K562 (cell line): ENCODE results near the gene PRRT2. TPM values are rescaled to one million over a fixed set of nuclear protein-coding genes. Genes with fewer than 3 reads are reported as not detected.

Experiments
- CBX8 ChIP-seq: fragments of 200-600 bp; sonication (generic); IDR thresholded peaks from 2 replicates; pipeline ENCODE4 v1.6.1; 2012; ENCODE audit warnings: borderline replicate concordance, mixed run types, low read depth, mild to moderate bottlenecking, moderate library complexity, mixed read lengths, low read length, control low read depth, inconsistent platforms; ENCODE audit not compliant: poor library complexity, severe bottlenecking; ENCODE audit errors: extremely low read depth
- CEBPG ChIP-seq, 3 experiments: fragments of 200-800 bp in 1 of 3; sonication (Bioruptor generic) in 1 of 3; sonication (generic) in 1 of 3; formaldehyde crosslinking in 1 of 3; IDR thresholded peaks in 2 of 3; conservative IDR thresholded peaks in 1 of 3; 2 replicates each; pipeline versions ENCODE4 v1.6.1 to v1.8.0; 2016 to 2022; ENCODE audit warnings: missing compliant biosample characterization in 2 of 3, missing genetic modification characterization in 2 of 3, mild to moderate bottlenecking in 1 of 3, missing genetic modification reagents in 1 of 3
- NFIX ChIP-seq: fragments of 250-450 bp; sonication (Bioruptor Pico); IDR thresholded peaks from 2 replicates; pipeline ENCODE4 v1.4.0; 2020; ENCODE audit warnings: low read depth, mild to moderate bottlenecking, moderate library complexity
- PHTF2 ChIP-seq: fragments of 250-450 bp; sonication (Bioruptor Pico); IDR thresholded peaks from 2 replicates; pipeline ENCODE4 v1.5.0; 2021; ENCODE audit warnings: mild to moderate bottlenecking
- PRMT5 ChIP-seq: sonication (generic); formaldehyde crosslinking; IDR thresholded peaks from 2 replicates; pipeline ENCODE4 v1.5.0; 2020; ENCODE audit warnings: missing genetic modification reagents
- PTRF ChIP-seq: fragments of 450-650 bp; IDR thresholded peaks from 2 replicates; pipeline ENCODE4 v1.6.1; 2016; ENCODE audit warnings: mild to moderate bottlenecking, missing genetic modification characterization, missing compliant biosample characterization
- TARDBP ChIP-seq: fragments of 450-650 bp; IDR thresholded peaks from 2 replicates; pipeline ENCODE4 v1.6.1; 2016
- ZNF165 ChIP-seq: fragments of 250-450 bp; sonication (Bioruptor Pico); IDR thresholded peaks from 2 replicates; pipeline ENCODE4 v1.4.0; 2020; ENCODE audit warnings: borderline replicate concordance
- polyA plus RNA-seq, 8 experiments: library from polyadenylated mRNA; depleted of rRNA in 4 of 8; stranded (reverse) in 5 of 8; unstranded in 3 of 8; fragments of >200 nt; fragmentation: Nextera tagmentation in 2 of 8; fragmentation: Illumina TruSeq in 1 of 8; extraction: Ambion mirVana in 2 of 8; extraction: Trizol in 1 of 8; gene quantifications; 2 replicates each; pipeline versions ENCODE4 v1.2.1 to v1.2.3, GENCODE V29; 2011 to 2014; ENCODE audit warnings: inconsistent platforms in 1 of 8, missing spikeins in 1 of 8
- total RNA-seq, 7 experiments: library from RNA; depleted of rRNA in 6 of 7; stranded (reverse); fragments of >200 nt in 6 of 7; fragmentation: Illumina TruSeq in 2 of 7; extraction: Trizol in 2 of 7; gene quantifications; 2 replicates each; pipeline versions ENCODE4 v1.2.1 to v1.2.3, GENCODE V29; 2011 to 2021; ENCODE audit warnings: low replicate concordance in 1 of 7
- TF ChIP-seq, protein P1 (sequence below), 2 experiments: fragments of 450-650 bp in 1 of 2; sonication (generic) in 1 of 2; formaldehyde crosslinking in 1 of 2; IDR thresholded peaks; 2 replicates each; pipeline versions ENCODE4 v1.7.1 to v1.9.0; 2016 to 2022; ENCODE audit warnings: inconsistent platforms in 1 of 2, mild to moderate bottlenecking in 1 of 2, missing genetic modification reagents in 1 of 2
- TF ChIP-seq, protein P2 (sequence below): sonication (generic); formaldehyde crosslinking; IDR thresholded peaks from 2 replicates; pipeline ENCODE4 v1.8.0; 2022; ENCODE audit warnings: mild to moderate bottlenecking, missing genetic modification reagents
- TF ChIP-seq, protein P3 (sequence below): sonication (generic); formaldehyde crosslinking; IDR thresholded peaks from 2 replicates; pipeline ENCODE4 v1.8.1; 2023; ENCODE audit warnings: mild to moderate bottlenecking, missing genetic modification reagents
- TF ChIP-seq, protein P4 (sequence below): fragments of 250-450 bp; sonication (Bioruptor Pico); IDR thresholded peaks from 2 replicates; pipeline ENCODE4 v1.4.0; 2020; ENCODE audit warnings: borderline replicate concordance

Gene PRRT2
- total and polyA plus RNA-seq, 9 of the 15 experiments (the other 6 are each of a cell fraction or from before 2014, with no cell fraction given) = 0.11 to 1.0 (median 0.42) TPM; not detected in 2

DNA sequence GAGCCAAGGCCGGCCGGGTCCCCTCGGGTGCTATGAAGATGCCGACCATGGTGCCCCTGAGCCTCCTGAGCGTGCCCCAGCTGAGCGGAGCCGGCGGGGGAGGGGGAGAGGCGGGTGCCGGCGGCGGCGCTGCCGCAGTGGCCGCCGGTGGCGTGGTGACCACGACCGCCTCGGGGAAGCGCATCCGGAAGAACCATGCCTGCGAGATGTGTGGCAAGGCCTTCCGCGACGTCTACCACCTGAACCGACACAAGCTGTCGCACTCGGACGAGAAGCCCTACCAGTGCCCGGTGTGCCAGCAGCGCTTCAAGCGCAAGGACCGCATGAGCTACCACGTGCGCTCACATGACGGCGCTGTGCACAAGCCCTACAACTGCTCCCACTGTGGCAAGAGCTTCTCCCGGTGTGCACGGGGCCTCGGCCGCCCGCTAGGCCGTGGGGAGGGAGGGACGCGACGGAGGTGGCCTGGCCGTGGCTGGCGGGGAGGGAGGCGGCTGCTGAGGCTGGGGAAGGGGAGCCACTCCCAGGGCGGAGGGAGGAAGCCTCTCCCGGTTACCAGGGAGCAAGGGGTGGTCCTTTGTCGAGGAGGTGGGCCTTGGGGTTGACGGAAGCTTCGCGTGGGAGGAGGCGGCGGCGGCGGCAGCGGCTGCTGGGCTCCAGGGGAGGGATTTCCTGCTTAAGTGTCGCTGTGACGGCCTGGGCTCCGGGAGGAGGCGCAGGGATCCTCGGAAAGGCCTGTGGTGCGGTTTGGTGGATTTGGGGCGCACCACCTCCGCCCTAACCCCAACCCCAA is 4.4 kb upstream of the PRRT2 start (continued):
- TF ChIP-seq, protein P1, sequence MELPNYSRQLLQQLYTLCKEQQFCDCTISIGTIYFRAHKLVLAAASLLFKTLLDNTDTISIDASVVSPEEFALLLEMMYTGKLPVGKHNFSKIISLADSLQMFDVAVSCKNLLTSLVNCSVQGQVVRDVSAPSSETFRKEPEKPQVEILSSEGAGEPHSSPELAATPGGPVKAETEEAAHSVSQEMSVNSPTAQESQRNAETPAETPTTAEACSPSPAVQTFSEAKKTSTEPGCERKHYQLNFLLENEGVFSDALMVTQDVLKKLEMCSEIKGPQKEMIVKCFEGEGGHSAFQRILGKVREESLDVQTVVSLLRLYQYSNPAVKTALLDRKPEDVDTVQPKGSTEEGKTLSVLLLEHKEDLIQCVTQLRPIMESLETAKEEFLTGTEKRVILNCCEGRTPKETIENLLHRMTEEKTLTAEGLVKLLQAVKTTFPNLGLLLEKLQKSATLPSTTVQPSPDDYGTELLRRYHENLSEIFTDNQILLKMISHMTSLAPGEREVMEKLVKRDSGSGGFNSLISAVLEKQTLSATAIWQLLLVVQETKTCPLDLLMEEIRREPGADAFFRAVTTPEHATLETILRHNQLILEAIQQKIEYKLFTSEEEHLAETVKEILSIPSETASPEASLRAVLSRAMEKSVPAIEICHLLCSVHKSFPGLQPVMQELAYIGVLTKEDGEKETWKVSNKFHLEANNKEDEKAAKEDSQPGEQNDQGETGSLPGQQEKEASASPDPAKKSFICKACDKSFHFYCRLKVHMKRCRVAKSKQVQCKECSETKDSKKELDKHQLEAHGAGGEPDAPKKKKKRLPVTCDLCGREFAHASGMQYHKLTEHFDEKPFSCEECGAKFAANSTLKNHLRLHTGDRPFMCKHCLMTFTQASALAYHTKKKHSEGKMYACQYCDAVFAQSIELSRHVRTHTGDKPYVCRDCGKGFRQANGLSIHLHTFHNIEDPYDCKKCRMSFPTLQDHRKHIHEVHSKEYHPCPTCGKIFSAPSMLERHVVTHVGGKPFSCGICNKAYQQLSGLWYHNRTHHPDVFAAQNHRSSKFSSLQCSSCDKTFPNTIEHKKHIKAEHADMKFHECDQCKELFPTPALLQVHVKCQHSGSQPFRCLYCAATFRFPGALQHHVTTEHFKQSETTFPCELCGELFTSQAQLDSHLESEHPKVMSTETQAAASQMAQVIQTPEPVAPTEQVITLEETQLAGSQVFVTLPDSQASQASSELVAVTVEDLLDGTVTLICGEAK (IDR thresholded peaks at IDR 0.05) = peak; percentile 63
- TF ChIP-seq, protein P1 (CRISPR knock-in tag; IDR thresholded peaks at IDR 0.05) = no peak
- TF ChIP-seq CBX8 (no peak), PRMT5 (CRISPR knock-in tag) (peak; percentile 70; the same call in 1 of the 2 replicates), TARDBP (peak; percentile 41; the same call in 1 of the 2 replicates), PHTF2 (CRISPR knock-in tag) (0 out of 2 replicates have a peak, but pooled peaks have one; percentile 36), NFIX (CRISPR knock-in tag) (no peak), CEBPG (CRISPR knock-in tag; IDR thresholded peaks at IDR 0.05) (no peak; the same call in 1 of the 2 replicates), CEBPG (tag; conservative IDR thresholded peaks at IDR 0.05 in 1 of 2, IDR thresholded peaks at IDR 0.05 in 1 of 2) (no peak), ZNF165 (no peak), PTRF (tag) (no peak)
- TF ChIP-seq, protein P2, sequence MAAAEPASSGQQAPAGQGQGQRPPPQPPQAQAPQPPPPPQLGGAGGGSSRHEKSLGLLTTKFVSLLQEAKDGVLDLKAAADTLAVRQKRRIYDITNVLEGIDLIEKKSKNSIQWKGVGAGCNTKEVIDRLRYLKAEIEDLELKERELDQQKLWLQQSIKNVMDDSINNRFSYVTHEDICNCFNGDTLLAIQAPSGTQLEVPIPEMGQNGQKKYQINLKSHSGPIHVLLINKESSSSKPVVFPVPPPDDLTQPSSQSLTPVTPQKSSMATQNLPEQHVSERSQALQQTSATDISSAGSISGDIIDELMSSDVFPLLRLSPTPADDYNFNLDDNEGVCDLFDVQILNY = peak; percentile 73; the same call in 1 of the 2 replicates
- TF ChIP-seq, protein P3, sequence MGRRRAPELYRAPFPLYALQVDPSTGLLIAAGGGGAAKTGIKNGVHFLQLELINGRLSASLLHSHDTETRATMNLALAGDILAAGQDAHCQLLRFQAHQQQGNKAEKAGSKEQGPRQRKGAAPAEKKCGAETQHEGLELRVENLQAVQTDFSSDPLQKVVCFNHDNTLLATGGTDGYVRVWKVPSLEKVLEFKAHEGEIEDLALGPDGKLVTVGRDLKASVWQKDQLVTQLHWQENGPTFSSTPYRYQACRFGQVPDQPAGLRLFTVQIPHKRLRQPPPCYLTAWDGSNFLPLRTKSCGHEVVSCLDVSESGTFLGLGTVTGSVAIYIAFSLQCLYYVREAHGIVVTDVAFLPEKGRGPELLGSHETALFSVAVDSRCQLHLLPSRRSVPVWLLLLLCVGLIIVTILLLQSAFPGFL = no peak
- TF ChIP-seq, protein P4, sequence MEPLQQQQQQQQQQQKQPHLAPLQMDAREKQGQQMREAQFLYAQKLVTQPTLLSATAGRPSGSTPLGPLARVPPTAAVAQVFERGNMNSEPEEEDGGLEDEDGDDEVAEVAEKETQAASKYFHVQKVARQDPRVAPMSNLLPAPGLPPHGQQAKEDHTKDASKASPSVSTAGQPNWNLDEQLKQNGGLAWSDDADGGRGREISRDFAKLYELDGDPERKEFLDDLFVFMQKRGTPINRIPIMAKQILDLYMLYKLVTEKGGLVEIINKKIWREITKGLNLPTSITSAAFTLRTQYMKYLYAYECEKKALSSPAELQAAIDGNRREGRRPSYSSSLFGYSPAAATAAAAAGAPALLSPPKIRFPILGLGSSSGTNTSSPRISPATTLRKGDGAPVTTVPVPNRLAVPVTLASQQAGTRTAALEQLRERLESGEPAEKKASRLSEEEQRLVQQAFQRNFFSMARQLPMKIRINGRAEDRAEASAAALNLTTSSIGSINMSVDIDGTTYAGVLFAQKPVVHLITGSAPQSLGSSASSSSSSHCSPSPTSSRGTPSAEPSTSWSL (CRISPR knock-in tag) = no peak
